ENCODE data around the gene STK16. TPM values are rescaled to one million over a fixed set of nuclear protein-coding genes. Genes with fewer than 3 reads are reported as not detected.

STK16 gene
- total and polyA plus RNA-seq, 2 experiments from 2014 or later: 15.8 to 28.5 TPM

DNA sequence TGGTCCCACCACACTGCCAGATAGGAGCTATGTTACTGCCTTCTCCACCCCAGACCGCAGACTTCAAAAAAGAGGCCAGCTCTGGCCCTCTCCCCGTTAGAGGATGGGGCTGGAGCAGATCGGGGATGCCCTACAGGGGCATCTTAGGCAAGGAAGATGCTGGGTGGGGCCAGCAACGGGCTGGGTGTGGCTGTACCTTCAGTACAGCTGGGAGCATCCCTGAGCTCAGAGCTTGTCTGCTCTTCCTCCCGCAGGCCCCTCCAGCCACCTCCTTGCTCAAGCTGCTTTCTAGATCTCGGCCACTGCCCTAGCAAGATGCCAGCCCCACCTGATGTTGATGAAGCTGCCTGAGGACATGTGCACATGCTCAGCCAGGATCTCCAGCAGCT is 54.1 kb downstream of the STK16 start:
- Histone ChIP-seq H3K9me3 (ENCODE audit: low read depth) (no peaks in the 10 kb centered on the region), H3K4me3 (no peak overlapping the region), H3K27ac (no peak overlapping the region), H3K27me3 (peaks cover 47% of the 10 kb centered on the region), H3K36me3 (no peaks in the 10 kb centered on the region), H3K4me1 (ENCODE audit: low read depth) (no peaks in the 10 kb centered on the region)
- DNase-seq (ENCODE audit: low read depth in 1 of 2, low spot score in 1 of 2): no peak
- TF ChIP-seq CTCF (IDR thresholded peaks at IDR 0.05; ENCODE audit: low read depth, low read length): no peak

Other genes starting within 250 kb of the STK16 start
- gene CFAP65, start 204.0 kb upstream of the STK16 start, total RNA-seq: 0.07 and 2.2 TPM in 2 replicates
- 0.12 and 0.45 TPM in 2 replicates for gene CFAP65, start 204.0 kb upstream of the STK16 start, polyA plus RNA-seq
- not detected in 2 replicates for gene IHH, start 184.6 kb upstream of the STK16 start, total RNA-seq
- not detected in 2 replicates for gene IHH, start 184.6 kb upstream of the STK16 start, polyA plus RNA-seq
- gene NHEJ1, start 84.7 kb upstream of the STK16 start, total RNA-seq: 8.4 and 12.9 TPM in 2 replicates
- 7.7 and 9.4 TPM in 2 replicates for gene NHEJ1, start 84.7 kb upstream of the STK16 start, polyA plus RNA-seq
- 0.09 TPM in 1 of 2 replicates, not detected in the other for gene SLC23A3, start 75.5 kb upstream of the STK16 start, total RNA-seq
- gene SLC23A3, start 75.5 kb upstream of the STK16 start, polyA plus RNA-seq: 0.11 TPM in 1 of 2 replicates, not detected in the other
- 42.1 and 42.6 TPM in 2 replicates for gene CNPPD1, start 68.6 kb upstream of the STK16 start, total RNA-seq
- 70.2 and 81.9 TPM in 2 replicates for gene CNPPD1, start 68.6 kb upstream of the STK16 start, polyA plus RNA-seq
- gene RETREG2, start 67.2 kb upstream of the STK16 start, total RNA-seq: 72.0 and 74.0 TPM in 2 replicates
- gene RETREG2, start 67.2 kb upstream of the STK16 start, polyA plus RNA-seq: 77.6 and 101 TPM in 2 replicates
- 32.6 and 35.4 TPM in 2 replicates for gene ZFAND2B, start 38.7 kb upstream of the STK16 start, total RNA-seq
- 49.0 and 54.8 TPM in 2 replicates for gene ZFAND2B, start 38.7 kb upstream of the STK16 start, polyA plus RNA-seq
- gene ABCB6, start 26.5 kb upstream of the STK16 start, total RNA-seq: 9.6 and 24.2 TPM in 2 replicates
- gene ABCB6, start 26.5 kb upstream of the STK16 start, polyA plus RNA-seq: 24.2 and 32.9 TPM in 2 replicates
- 71.4 and 75.1 TPM in 2 replicates for gene ATG9A, start 15.8 kb upstream of the STK16 start, total RNA-seq
- 74.3 and 85.0 TPM in 2 replicates for gene ATG9A, start 15.8 kb upstream of the STK16 start, polyA plus RNA-seq
- 100 and 139 TPM in 2 replicates for gene ANKZF1, start 15.7 kb upstream of the STK16 start, total RNA-seq
- gene ANKZF1, start 15.7 kb upstream of the STK16 start, polyA plus RNA-seq: 135 and 175 TPM in 2 replicates
- 10.4 TPM in 2 replicates for gene GLB1L, start within 50 bp of the STK16 start, total RNA-seq
- gene GLB1L, start within 50 bp of the STK16 start, polyA plus RNA-seq: 3.3 and 12.0 TPM in 2 replicates
- gene TUBA4B, start 7.8 kb downstream of the STK16 start, total RNA-seq: not detected in 2 replicates
- gene TUBA4B, start 7.8 kb downstream of the STK16 start, polyA plus RNA-seq: not detected in 2 replicates
- 1.6 and 2.6 TPM in 2 replicates for gene TUBA4A, start 8.4 kb downstream of the STK16 start, total RNA-seq
- gene TUBA4A, start 8.4 kb downstream of the STK16 start, polyA plus RNA-seq: 2.3 and 6.5 TPM in 2 replicates
- gene DNAJB2, start 33.9 kb downstream of the STK16 start, total RNA-seq: 182 and 223 TPM in 2 replicates
- 60.6 and 61.0 TPM in 2 replicates for gene DNAJB2, start 33.9 kb downstream of the STK16 start, polyA plus RNA-seq
- gene PTPRN, start 63.9 kb downstream of the STK16 start, total RNA-seq: 0.36 and 1.2 TPM in 2 replicates
- gene PTPRN, start 63.9 kb downstream of the STK16 start, polyA plus RNA-seq: 0.22 and 1.4 TPM in 2 replicates
- gene RESP18, start 87.3 kb downstream of the STK16 start, total RNA-seq: not detected in 2 replicates
- not detected in 2 replicates for gene RESP18, start 87.3 kb downstream of the STK16 start, polyA plus RNA-seq
- gene DNPEP, start 142.4 kb downstream of the STK16 start, total RNA-seq: 67.2 and 70.4 TPM in 2 replicates
- gene DNPEP, start 142.4 kb downstream of the STK16 start, polyA plus RNA-seq: 104 and 117 TPM in 2 replicates
- gene DES, start 172.9 kb downstream of the STK16 start, total RNA-seq: 37.2 and 47.0 TPM in 2 replicates
- gene DES, start 172.9 kb downstream of the STK16 start, polyA plus RNA-seq: 17.5 and 20.4 TPM in 2 replicates
- gene SPEG, start 189.4 kb downstream of the STK16 start, total RNA-seq: 275 and 292 TPM in 2 replicates
- 185 and 188 TPM in 2 replicates for gene SPEG, start 189.4 kb downstream of the STK16 start, polyA plus RNA-seq